HG03039 (cell line): Measurements from ENCODE around the gene VTI1A.
"Not testable (repeated sequence)": the region's sequence is repeated elsewhere in the genome, so short reads cannot be mapped to it uniquely, and the experiment has no call there.

Source experiments
- ATAC-seq: cut with Tn5 transposase; IDR thresholded peaks from one replicate; pipeline ENCODE4 v1.9.1; 2021; ENCODE audit warnings: mild to moderate bottlenecking, moderate library complexity; ENCODE audit not compliant: unreplicated experiment

VTI1A gene

DNA sequence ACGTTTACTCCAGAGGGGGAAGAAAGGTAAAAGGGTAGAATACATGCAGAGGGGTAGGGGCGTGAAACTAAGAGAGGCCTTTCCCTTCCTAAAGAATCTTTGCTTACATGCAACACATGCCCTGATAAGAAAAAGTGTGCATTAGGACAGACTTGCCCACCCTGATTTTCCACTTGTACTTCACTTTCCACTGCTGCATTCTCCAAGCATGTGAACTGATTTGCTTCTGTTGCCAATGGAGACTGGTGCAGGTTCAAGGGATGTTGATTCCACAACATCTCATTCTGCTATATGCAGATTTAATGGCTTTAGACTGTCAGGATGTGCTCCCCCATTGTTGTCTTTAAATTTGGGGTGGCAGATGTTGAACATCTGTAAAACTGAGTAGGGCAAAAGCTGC lies 265.5 kb downstream of the VTI1A start:
- ATAC-seq = no peak

- no peak for ATAC-seq
Measured at GRCh38 chr10:112713411-112713810, 266.4 kb downstream of the VTI1A start.

DNA sequence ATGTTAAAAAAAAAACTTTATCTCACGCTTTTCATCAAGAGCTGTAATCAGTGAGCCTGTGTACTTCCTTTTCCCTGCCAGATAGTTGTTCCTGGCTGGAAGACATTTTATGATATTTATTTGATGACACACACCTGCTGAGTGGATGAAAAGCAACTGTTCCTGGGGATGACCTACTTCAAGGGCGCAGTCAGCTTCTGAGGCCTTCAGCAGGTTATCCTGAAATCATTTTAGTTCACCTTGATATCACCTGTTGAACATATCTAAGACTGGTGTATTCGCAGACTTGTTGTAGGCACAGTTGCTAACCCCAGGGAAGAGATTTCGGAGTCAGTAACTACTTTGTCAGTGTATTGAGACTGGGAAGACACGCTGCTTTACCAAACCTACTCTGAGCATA lies 268.6 kb downstream of the VTI1A start:
- ATAC-seq = no peak

DNA sequence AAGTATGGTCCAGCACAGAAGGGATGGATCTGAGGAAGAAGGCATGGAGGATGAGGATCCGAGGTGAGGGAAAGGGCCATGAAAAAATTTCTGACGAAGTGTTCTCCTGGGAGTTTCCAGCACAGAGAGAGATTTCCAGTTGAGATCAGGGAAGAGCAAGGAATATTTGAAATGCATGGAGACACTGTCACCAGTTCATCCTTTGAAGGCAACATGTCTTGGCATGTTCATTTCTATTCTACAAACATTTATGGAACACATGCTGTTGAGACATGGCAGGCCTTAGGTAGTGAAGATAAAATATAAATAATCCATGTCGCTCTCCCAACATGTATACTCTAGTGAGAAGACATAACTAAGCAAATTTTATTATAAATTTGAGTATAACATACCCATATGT lies 269.1 kb downstream of the VTI1A start:
- no peak for ATAC-seq

- ATAC-seq = no peak
Measured at GRCh38 chr10:112716924-112717413, 270.0 kb downstream of the VTI1A start.

- ATAC-seq = no peak
Measured at GRCh38 chr10:112720178-112720577, 273.2 kb downstream of the VTI1A start.

DNA sequence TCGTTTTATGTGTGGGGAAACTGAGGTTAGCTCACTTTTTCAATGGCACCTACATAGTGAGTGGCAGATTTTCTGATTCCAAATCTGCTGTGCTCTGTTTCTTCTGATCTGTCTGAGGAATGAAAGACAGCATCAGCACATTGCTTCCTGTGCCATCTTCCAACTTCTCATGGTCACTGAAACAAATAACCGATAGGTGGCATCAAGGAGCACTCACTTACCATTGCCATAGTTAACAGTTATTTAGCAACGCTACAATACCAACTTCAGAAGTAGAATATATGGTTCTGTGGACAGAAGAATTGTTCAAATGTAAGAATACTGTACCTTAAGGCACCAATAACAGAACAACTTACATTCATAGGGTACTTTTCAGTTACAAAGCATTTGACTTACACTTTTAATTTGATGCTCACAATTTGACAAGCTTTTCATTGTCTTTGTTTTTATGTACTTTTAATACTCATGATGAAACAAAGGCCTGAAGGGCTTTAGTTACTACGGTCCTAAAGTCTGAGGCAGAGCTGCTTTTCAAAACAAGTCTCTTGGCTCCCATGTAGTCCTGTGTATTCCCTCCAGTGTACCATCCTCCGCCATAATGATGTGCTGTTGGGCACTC lies 274.2 kb downstream of the VTI1A start:
- ATAC-seq = no peak

- ATAC-seq = no peak
Measured at GRCh38 chr10:112722758-112723157, 275.7 kb downstream of the VTI1A start.

GRCh38 chr10:112723876-112724275 lies 276.9 kb downstream of the VTI1A start:
- ATAC-seq = no peak

GRCh38 chr10:112724404-112724991 lies 277.5 kb downstream of the VTI1A start:
- ATAC-seq = no peak

DNA sequence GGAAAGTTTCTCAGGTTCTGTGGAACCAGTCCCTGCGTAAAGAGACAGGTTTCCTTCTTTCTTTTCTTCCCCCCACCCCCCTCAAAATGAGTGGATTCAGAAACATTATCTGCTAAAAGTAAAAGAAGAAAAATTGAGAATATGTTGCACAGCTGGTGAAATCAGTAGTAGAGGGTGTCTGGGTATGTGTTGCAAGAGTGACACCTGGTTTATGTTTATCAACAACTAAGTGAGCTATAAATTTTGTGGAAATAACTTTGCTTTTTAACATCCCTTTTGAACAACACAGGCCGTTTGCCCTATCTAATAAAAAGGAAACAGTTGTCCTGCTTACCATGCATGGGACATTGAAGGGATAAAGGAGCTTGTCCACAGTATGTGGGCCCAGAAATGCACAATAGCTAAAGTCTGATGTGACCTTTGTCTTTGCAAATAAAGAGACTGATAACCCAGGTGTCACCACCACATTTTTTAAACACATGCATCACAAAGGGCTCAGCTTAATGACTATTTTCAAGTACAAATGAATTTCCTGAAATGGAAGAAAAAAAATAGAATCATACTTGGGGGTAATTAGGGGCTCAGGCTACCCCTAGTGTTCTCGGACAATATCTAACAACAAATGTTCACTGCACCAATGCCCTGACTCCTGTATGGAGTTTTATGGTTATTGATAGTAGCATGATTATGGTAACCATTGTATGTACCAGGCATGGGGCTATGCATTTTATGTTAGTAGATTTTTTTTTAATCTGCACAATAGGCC lies 281.3 kb downstream of the VTI1A start:
- no peak for ATAC-seq

- ATAC-seq = no peak
Measured at GRCh38 chr10:112728997-112729396, 282.0 kb downstream of the VTI1A start.

DNA sequence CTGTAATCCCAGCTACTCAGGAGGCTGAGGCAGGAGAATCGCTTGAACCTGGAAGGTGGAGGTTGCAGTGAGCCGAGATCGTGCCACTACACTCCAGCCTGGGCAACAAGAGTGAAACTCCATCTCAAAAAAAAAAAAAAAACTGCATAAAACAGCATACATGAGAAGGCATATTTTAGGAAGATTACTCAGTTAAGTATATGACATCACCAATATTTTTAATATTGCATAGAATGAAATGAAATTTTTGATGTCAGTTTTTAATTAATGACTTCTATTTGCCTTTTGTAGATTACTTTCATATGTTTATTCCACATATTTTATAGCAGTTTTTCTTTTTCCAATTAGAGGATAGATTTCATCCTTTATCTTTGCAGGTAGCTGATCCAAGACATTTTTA lies 284.4 kb downstream of the VTI1A start:
- not testable (repeated sequence) for ATAC-seq

DNA sequence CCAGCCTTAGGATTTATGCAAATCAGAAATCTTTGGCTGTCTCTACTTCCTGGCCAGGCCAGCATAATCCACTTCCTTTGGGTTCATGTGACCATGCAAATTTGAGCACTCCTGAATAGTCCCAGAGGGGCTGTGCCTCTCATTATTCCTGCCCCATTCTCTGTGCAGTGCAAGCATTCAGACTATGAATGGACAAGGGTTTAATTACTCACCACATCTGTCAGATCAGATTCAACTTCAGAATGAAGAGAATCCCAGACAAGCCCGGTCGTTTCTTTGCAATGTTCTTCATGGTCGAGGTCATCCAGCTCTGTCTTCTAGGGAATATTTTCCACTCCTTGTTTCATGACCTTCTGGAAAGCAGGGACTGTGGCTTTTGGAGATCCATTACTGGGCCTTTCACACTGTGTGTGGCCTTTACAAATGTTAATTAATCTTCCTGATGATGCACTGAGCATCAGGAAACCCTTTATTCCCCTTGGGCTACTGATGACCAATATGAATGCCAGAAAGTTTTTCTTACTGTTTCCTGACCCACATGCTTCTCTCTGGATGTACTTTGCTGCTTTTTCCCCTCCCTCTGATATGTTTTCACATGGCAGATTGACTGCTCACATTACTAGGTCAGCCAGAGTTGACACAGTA lies 285.4 kb downstream of the VTI1A start:
- no peak for ATAC-seq

- no peak for ATAC-seq
Measured at GRCh38 chr10:112735041-112735695, 288.2 kb downstream of the VTI1A start.

GRCh38 chr10:112738606-112739591 lies 291.9 kb downstream of the VTI1A start:
- ATAC-seq = no peak

GRCh38 chr10:112739592-112740353 lies 292.8 kb downstream of the VTI1A start:
- no peak for ATAC-seq

DNA sequence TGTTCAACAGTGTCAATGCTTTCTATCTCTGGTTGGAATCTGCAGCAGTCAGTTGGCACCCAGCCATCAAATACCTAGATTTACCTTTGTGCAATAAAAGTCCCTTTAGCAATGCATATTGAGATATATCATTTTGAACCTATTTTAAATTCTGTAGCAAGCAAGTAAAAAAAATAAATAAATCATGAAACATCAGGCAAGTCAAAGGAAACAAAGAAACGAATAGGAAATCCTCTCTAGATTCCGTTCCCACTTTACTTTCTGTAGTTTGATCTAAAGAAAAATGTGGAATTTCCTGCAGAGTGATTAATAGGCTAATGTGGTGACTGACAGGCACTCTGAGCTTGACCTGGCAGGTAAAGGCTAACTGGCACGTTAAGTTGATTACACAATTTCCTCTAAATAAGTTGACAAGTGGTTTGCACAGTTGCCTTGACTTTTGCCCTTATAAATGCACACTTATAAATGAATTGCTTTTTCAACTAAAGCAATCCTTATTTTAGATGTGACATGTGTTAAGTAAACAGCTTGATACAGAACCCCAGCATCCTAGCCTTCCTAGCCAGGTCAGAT lies 294.9 kb downstream of the VTI1A start:
- ATAC-seq = no peak
